ENCODE results near the gene ADGRG6.
"Not testable (repeated sequence)": the region's sequence is repeated elsewhere in the genome, so short reads cannot be mapped to it uniquely, and the experiment has no call there.

The ADGRG6 gene

DNA sequence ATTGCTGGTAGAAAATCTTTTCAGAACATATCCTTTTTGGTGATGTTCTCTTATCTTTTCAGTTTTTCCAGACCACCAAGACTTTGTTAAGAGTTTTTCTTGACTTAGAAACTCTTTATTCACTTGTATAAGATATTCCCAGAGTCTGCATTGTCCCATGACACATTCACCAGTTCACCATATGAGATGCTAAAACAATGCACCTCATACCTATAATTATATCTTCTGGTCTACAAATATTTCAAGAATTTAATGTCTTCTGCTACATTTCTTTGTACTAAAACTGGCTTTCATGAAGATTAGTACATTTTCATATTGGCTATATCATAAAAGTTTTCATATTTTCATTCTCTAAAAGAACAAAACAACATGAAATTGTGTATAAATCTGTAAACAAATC lies 111.3 kb downstream of the ADGRG6 start:
- Histone ChIP-seq H3K27ac (ENCODE audit: low read depth, low read length) (no peak overlapping the region), H3K36me3 (ENCODE audit: insufficient read depth, low read length) (no peaks in the 10 kb centered on the region), H3K9me3 (ENCODE audit: insufficient read depth, low read depth, low read length) (no peaks in the 10 kb centered on the region), H3K27me3 (ENCODE audit: insufficient read depth, low read length) (no peaks in the 10 kb centered on the region), H3K4me3 (ENCODE audit: low read length) (no peak overlapping the region), H3K9ac (ENCODE audit: low read depth, low read length) (no peak overlapping the region), H3K4me1 (ENCODE audit: insufficient read depth, low read length) (peaks cover 33% of the 10 kb centered on the region)

DNA sequence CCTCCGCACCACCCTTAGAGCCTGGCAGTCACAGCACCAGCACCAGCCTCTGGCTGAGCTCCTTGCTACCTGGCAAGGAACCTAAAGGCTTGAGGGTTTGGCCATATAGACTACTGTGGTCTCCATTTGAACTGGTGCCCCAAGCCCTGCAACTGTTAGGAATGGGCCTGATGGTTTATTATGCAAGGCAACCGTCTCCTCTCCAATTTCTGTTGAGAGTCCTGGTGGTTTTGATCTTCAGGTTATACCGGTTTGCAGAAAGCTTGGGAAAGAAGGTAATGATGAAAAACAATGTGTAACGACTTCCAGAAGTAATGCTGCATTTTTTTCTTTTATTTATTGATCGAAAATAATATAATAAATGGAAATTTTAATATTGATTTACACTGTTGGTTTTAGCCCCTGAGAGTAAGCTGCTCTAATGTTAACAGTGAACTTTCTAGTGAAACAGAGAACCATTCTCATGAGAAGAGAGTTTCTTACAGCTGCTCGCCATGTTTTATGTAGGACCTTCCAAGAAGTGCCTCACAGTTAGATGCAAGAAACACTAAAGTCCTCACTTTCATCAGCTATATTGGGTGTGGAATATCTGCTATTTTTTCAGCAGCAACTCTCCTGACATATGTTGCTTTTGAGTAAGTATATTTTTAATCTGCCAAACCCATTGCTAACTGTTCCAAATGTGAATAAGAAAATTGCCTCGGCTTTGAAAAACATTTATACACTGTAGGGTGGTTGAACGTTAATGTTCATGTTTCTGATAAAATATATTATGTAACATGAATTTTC lies 112.8 kb downstream of the ADGRG6 start:
- H3K36me3 ChIP-seq (ENCODE audit: insufficient read depth, low read length): no peaks in the 10 kb centered on the region
- no peak overlapping the region for H3K27ac ChIP-seq (ENCODE audit: low read depth, low read length)
- H3K4me1 ChIP-seq (ENCODE audit: insufficient read depth, low read length): peaks cover 33% of the 10 kb centered on the region

DNA sequence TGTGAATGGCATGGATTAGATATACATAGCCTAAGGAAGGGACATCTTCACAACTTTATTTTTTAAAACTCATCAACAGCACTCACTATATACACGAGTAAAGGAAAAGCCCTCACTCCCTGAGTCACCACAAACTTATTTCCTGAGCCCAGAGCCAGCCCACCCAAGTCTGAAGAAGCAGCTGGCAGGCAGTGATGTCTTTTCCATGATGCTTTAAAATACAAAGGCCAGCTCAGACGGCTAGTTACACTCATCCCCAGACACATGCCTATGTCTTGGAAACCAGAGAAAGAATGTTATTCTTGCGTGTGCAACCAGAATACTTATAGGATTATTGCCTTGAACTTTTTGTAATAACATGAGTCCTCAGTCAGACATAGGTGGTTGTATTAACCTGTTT lies 114.4 kb downstream of the ADGRG6 start:
- H3K9ac ChIP-seq (ENCODE audit: low read depth, low read length): no peak overlapping the region
- H3K4me3 ChIP-seq (ENCODE audit: low read length): no peak overlapping the region
- 0 out of 2 replicates have a peak overlapping the region, but pooled peaks have one; percentile 29 for H3K27ac ChIP-seq (ENCODE audit: low read depth, low read length)
- H3K9me3 ChIP-seq (ENCODE audit: insufficient read depth, low read depth, low read length): no peaks in the 10 kb centered on the region
- no peaks in the 10 kb centered on the region for H3K27me3 ChIP-seq (ENCODE audit: insufficient read depth, low read length)
- 75% methylated on average over 3 of the region's 3 CpGs for WGBS
- no peaks in the 10 kb centered on the region for H3K36me3 ChIP-seq (ENCODE audit: insufficient read depth, low read length)
- H3K4me1 ChIP-seq (ENCODE audit: insufficient read depth, low read length): peaks cover 41% of the 10 kb centered on the region

More for the DNA sequence above, 112.8 kb downstream of the ADGRG6 start:
- Histone ChIP-seq H3K27me3 (ENCODE audit: insufficient read depth, low read length) (no peaks in the 10 kb centered on the region), H3K4me3 (ENCODE audit: low read length) (no peak overlapping the region), H3K9ac (ENCODE audit: low read depth, low read length) (no peak overlapping the region), H3K9me3 (ENCODE audit: insufficient read depth, low read depth, low read length) (no peaks in the 10 kb centered on the region)
- WGBS: 97% methylated on average over 5 of the region's 8 CpGs

DNA sequence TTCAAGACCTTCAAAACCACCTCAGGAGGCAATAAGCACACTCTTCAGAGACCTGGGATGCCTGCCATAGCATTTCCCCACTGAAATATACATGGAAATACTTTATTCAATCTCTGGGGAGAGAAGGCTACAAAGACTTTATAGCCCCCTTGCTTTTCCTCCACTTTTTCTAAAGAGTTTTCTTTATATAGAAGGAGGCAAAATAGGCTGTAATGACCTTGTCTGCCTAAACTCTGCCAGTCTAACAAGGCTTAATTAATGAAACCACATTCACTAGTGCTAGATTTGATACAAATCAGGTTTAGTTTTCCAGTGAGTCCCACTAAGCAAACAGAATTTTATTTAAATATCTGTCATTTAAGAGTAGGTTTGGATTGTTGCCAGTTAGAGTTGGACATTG lies 114.9 kb downstream of the ADGRG6 start:
- Histone ChIP-seq H3K9ac (ENCODE audit: low read depth, low read length) (no peak overlapping the region), H3K27ac (ENCODE audit: low read depth, low read length) (0 out of 2 replicates have a peak overlapping the region, but pooled peaks have one; percentile 29), H3K27me3 (ENCODE audit: insufficient read depth, low read length) (no peaks in the 10 kb centered on the region), H3K9me3 (ENCODE audit: insufficient read depth, low read depth, low read length) (no peaks in the 10 kb centered on the region), H3K4me1 (ENCODE audit: insufficient read depth, low read length) (peaks cover 46% of the 10 kb centered on the region), H3K36me3 (ENCODE audit: insufficient read depth, low read length) (no peaks in the 10 kb centered on the region), H3K4me3 (ENCODE audit: low read length) (no peak overlapping the region)

DNA sequence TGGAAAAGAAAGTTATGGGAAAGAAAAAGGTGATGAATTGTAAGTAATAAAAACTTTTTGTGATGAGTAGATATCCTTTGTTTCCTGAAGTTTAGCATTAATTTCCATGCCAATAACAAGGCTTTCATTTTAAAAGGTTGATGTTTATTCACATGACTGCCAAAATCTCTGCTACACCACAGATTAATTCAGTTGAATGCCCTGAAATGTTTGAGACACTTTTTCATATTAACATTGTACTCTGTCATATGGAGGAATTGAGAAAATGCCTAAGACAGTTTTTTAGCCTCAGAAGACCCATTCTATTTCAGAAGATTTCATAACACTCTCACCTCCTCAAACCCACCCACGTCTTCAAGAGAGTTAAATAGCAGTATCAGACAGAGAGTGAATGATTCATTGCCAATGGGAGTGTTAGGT lies 115.5 kb downstream of the ADGRG6 start:
- Histone ChIP-seq H3K27ac (ENCODE audit: low read depth, low read length) (no peak overlapping the region), H3K4me3 (ENCODE audit: low read length) (no peak overlapping the region), H3K4me1 (ENCODE audit: insufficient read depth, low read length) (peaks cover 46% of the 10 kb centered on the region), H3K27me3 (ENCODE audit: insufficient read depth, low read length) (no peaks in the 10 kb centered on the region), H3K9ac (ENCODE audit: low read depth, low read length) (no peak overlapping the region), H3K36me3 (ENCODE audit: insufficient read depth, low read length) (no peaks in the 10 kb centered on the region), H3K9me3 (ENCODE audit: insufficient read depth, low read depth, low read length) (no peaks in the 10 kb centered on the region)
- no CpG with 5 or more reads among the region's 1 CpG for WGBS

DNA sequence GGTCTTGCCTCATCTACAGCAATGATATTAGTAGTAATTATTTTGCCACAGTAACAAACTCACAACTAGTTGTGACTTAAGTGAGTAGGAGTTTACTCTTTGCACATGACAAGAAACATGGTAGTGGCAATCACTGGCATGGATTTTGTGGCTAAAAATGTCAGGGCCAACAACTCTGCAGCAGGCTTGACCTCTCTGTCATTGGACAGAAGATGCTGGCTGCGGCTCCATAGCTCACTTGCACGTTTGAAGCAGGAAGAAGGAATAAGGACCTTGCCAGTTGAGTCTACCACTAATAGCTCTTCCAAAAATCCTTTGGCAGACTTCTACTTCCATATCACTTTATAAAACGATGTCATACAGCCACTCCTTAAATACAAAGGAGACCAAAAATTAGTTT lies 117.3 kb downstream of the ADGRG6 start:
- H3K36me3 ChIP-seq (ENCODE audit: insufficient read depth, low read length): no peaks in the 10 kb centered on the region
- H3K4me3 ChIP-seq (ENCODE audit: low read length): no peak overlapping the region
- peaks cover 38% of the 10 kb centered on the region for H3K4me1 ChIP-seq (ENCODE audit: insufficient read depth, low read length)
- no peak overlapping the region for H3K27ac ChIP-seq (ENCODE audit: low read depth, low read length)
- no peak overlapping the region for H3K9ac ChIP-seq (ENCODE audit: low read depth, low read length)
- WGBS: 91% methylated on average over 3 of the region's 3 CpGs
- H3K9me3 ChIP-seq (ENCODE audit: insufficient read depth, low read depth, low read length): no peaks in the 10 kb centered on the region
- H3K27me3 ChIP-seq (ENCODE audit: insufficient read depth, low read length): no peaks in the 10 kb centered on the region

DNA sequence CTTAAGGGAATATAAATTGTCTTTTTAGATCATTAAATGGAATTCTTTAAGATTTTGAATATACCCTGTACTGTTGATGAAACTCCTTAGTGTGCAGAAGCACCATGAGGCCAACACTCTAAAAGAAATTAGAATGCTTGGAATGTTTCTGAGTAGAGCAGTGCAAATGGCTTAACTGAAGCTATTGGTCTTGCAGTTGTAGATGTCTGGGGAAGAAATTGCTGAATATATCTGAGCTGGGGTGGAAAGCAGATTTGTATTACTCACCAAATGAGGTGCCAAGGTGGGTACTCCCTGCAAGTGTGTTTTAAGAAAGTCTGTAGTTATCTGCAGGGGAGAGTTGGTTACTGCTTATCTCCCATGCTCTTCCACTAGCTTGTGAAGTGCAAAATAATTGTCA lies 119.0 kb downstream of the ADGRG6 start:
- Histone ChIP-seq H3K4me1 (ENCODE audit: insufficient read depth, low read length) (peaks cover 33% of the 10 kb centered on the region), H3K9ac (ENCODE audit: low read depth, low read length) (no peak overlapping the region), H3K36me3 (ENCODE audit: insufficient read depth, low read length) (no peaks in the 10 kb centered on the region), H3K4me3 (ENCODE audit: low read length) (no peak overlapping the region), H3K27ac (ENCODE audit: low read depth, low read length) (no peak overlapping the region), H3K27me3 (ENCODE audit: insufficient read depth, low read length) (no peaks in the 10 kb centered on the region), H3K9me3 (ENCODE audit: insufficient read depth, low read depth, low read length) (no peaks in the 10 kb centered on the region)

DNA sequence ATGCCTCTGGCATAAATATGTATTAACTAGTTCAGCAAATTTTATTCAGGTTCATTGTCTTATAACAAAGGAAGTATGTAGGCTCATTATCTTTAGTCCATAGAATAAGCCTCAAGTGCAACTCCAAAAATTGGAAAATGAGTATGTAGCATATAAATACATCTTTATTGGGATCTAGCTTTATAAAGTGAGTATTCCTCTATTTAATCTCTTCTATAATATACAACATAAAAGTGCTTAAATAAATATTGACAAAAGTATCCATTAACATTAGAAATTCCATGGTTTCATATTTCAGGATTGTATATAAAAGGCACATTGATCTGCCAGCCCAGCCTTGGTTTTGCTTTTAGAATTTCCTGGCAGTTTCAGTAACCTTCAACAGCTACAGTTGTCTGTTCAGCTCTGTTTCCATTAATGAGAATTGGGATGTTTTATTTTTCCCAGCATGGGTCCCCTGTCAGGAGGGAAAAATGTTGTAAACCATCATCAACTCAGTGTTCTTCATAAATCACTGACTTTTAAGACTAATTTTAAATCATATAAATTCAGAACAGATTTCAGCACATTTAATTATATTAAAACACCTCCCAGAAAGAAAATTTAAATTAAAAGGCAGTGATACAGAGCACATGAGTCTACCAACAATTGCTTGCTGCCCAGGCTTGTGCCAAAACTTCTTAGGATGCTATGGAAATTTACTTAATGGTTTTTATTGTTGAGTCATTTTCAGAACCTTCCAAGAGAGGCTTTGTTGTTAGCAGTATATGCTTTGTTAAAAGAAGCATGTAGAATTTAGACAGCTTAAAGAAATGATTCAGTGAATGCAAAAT lies 119.7 kb downstream of the ADGRG6 start:
- no peaks in the 10 kb centered on the region for H3K36me3 ChIP-seq (ENCODE audit: insufficient read depth, low read length)
- H3K9ac ChIP-seq (ENCODE audit: low read depth, low read length): no peak overlapping the region
- H3K4me1 ChIP-seq (ENCODE audit: insufficient read depth, low read length): peaks cover 26% of the 10 kb centered on the region
- no peak overlapping the region for H3K4me3 ChIP-seq (ENCODE audit: low read length)
- H3K27me3 ChIP-seq (ENCODE audit: insufficient read depth, low read length): no peaks in the 10 kb centered on the region
- no peak overlapping the region for H3K27ac ChIP-seq (ENCODE audit: low read depth, low read length)
- H3K9me3 ChIP-seq (ENCODE audit: insufficient read depth, low read depth, low read length): no peaks in the 10 kb centered on the region

DNA sequence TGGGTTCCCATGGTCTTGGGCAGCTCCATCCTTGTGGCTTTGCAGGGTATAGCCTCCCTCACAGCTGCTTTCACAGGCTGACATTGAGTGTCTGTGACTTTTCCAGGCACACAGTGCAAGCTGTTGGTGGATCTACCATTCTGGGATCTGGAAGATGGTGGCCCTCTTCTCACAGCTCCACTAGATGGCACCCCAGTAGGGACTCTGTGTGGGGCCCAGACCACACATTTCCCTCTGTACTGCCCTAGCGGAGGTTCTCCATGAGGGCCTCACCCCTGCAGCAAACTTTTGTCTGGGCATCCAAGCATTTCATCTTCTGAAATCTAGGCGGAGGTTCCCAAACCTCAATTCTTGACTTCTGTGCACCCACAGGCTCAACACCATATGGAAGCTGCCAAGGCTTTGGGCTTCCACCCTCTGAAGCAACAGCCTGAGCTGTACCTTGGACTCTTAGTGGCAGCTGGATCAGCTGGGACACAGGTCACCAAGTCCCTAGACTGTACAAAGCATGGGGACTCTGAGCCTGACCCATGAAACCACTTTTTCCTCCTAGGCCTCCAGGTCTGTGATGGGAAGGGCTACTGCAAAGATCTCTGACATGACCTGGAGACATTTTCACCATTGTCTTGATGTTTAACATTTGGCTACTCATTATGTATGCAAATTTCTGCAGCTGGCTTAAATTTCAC lies 124.8 kb downstream of the ADGRG6 start:
- H3K9me3 ChIP-seq (ENCODE audit: insufficient read depth, low read depth, low read length); H3K9ac ChIP-seq (ENCODE audit: low read depth, low read length); H3K4me3 ChIP-seq (ENCODE audit: low read length); H3K27ac ChIP-seq (ENCODE audit: low read depth, low read length); H3K36me3 ChIP-seq (ENCODE audit: insufficient read depth, low read length); H3K4me1 ChIP-seq (ENCODE audit: insufficient read depth, low read length); H3K27me3 ChIP-seq (ENCODE audit: insufficient read depth, low read length): not testable (repeated sequence)
- 92% methylated on average over 2 of the region's 2 CpGs for WGBS

DNA sequence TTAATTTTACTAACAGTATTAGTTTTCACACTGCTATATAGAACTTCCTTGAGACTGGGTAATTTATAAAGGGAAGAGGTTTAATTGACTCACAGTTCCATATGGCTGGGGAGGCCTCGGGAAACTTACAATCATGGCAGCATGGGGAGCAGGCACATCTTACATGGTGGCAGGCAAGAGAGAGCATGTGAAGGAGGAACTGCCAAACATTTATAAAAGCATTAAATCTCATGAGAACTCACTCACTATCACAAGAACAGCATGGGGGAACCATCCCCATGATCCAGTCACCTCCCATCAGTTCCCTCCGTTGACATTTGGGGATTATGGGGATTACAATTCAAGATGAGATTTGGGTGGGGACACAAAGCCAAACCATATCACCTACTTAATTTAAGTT lies 126.7 kb downstream of the ADGRG6 start:
- H3K9ac ChIP-seq (ENCODE audit: low read depth, low read length); H3K4me1 ChIP-seq (ENCODE audit: insufficient read depth, low read length); H3K9me3 ChIP-seq (ENCODE audit: insufficient read depth, low read depth, low read length); H3K36me3 ChIP-seq (ENCODE audit: insufficient read depth, low read length); H3K27me3 ChIP-seq (ENCODE audit: insufficient read depth, low read length); H3K27ac ChIP-seq (ENCODE audit: low read depth, low read length); H3K4me3 ChIP-seq (ENCODE audit: low read length): not testable (repeated sequence)
- 88% methylated on average over 1 of the region's 2 CpGs for WGBS

DNA sequence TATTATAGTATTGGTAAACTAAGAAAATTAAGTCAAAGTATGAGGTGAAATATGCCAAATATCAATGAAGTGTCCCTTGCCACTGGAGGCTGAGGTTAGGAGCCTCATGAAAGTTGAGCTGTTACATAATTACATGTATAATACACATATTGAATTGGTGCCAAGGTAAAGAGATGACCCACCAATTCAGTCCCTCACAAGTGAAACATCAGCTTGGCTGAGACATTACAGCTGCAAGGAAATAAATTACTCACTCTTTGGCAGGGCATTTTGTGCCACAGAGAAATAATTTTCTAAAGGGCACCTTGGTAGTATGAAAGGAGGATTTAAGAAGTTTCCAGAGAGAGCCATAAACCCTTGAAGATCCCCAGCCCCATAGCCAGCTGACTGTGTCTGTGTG lies 127.4 kb downstream of the ADGRG6 start:
- Histone ChIP-seq H3K27me3 (ENCODE audit: insufficient read depth, low read length) (no peaks in the 10 kb centered on the region), H3K27ac (ENCODE audit: low read depth, low read length) (no peak overlapping the region), H3K9ac (ENCODE audit: low read depth, low read length) (no peak overlapping the region), H3K9me3 (ENCODE audit: insufficient read depth, low read depth, low read length) (peaks cover 2% of the 10 kb centered on the region; the same call in 1 of the 2 replicates), H3K4me3 (ENCODE audit: low read length) (no peak overlapping the region), H3K4me1 (ENCODE audit: insufficient read depth, low read length) (no peaks in the 10 kb centered on the region), H3K36me3 (ENCODE audit: insufficient read depth, low read length) (no peaks in the 10 kb centered on the region)

All from HUES64 (cell line).